Measurements from ENCODE around the gene DOCK3.
"Not testable (repeated sequence)": the region's sequence is repeated elsewhere in the genome, so short reads cannot be mapped to it uniquely, and the experiment has no call there.

DOCK3 gene

GRCh38 chr3:51379746-51380455 is 705.2 kb downstream of the DOCK3 start:
- DNase-seq = no peak

- DNase-seq = no peak
Measured at GRCh38 chr3:51380601-51381332, 706.0 kb downstream of the DOCK3 start.

- no peak for DNase-seq
Measured at GRCh38 chr3:51381333-51381705, 706.6 kb downstream of the DOCK3 start.

- no peak for DNase-seq
Measured at GRCh38 chr3:51382076-51382745, 707.5 kb downstream of the DOCK3 start.

GRCh38 chr3:51382947-51383578 is 708.3 kb downstream of the DOCK3 start:
- DNase-seq = no peak

- DNase-seq = no peak
Measured at GRCh38 chr3:51384055-51384725, 709.5 kb downstream of the DOCK3 start.

- DNase-seq = peak; percentile 95 to 96
Measured at GRCh38 chr3:51384726-51385473, 710.2 kb downstream of the DOCK3 start, which contains the start of gene MANF. Gene MANF, plus strand, starts transcription at chr3:51385291. Its CDS starts 52 bp downstream, at chr3:51385343.

- DNase-seq = no peak
Measured at GRCh38 chr3:51385621-51386091, 710.9 kb downstream of the DOCK3 start.

- DNase-seq = no peak
Measured at GRCh38 chr3:51386159-51386851, 711.6 kb downstream of the DOCK3 start.

- DNase-seq = no peak
Measured at GRCh38 chr3:51386852-51387229, 712.1 kb downstream of the DOCK3 start.

GRCh38 chr3:51387281-51387680 is 712.6 kb downstream of the DOCK3 start:
- not testable (repeated sequence) for DNase-seq

GRCh38 chr3:51388286-51389029 is 713.7 kb downstream of the DOCK3 start:
- DNase-seq = no peak

GRCh38 chr3:51389423-51390183 is 714.9 kb downstream of the DOCK3 start:
- peak; percentile 44 to 51 for DNase-seq

GRCh38 chr3:51390246-51391074 is 715.7 kb downstream of the DOCK3 start:
- no peak for DNase-seq

- peak; percentile 96 for DNase-seq
Measured at GRCh38 chr3:51391075-51391565, 716.4 kb downstream of the DOCK3 start, which contains the start of gene RBM15B. Gene RBM15B, plus strand, starts transcription at chr3:51391285. Its CDS starts 115 bp downstream, at chr3:51391400.

- peak; percentile 41 to 50 for DNase-seq
Measured at GRCh38 chr3:51391566-51392354, 717.0 kb downstream of the DOCK3 start.

GRCh38 chr3:51392355-51393133 is 717.8 kb downstream of the DOCK3 start:
- DNase-seq = no peak
